Measurements from ENCODE around the gene BUD23. TPM values are rescaled to one million over a fixed set of nuclear protein-coding genes. Genes with fewer than 3 reads are reported as not detected.

BUD23 gene
- total and polyA plus RNA-seq, 2 experiments from 2014 or later: 62.1 to 117 TPM

DNA sequence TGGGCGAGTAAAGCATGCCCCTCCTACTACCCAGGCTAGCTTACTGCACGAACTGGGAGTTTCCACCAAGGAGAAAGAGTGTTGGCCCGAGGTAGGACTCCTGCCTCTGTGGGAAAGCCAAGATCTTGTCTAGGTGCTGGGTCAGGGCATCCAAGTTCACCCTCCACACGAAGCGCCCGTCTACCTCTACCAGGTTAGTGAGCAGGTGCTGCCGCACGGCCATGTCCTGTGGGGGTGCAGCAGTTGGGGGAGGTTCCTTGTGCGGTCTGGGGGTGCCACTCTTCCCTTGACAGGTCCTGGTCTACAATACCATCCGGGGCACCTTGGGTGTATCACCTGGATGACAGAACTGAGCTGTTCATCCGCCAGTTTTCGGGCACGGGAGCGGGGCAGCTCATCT is 53.5 kb downstream of the BUD23 start:
- no peak overlapping the region for H3K4me2 ChIP-seq
- H3F3A ChIP-seq (replicated peaks; ENCODE audit: low read depth): peaks cover 8% of the 10 kb centered on the region
- H3K9me2 ChIP-seq (ENCODE audit: insufficient read depth): no peaks in the 10 kb centered on the region
- DNase-seq (ENCODE audit: low spot score) (no peak), ATAC-seq (no peak)
- H3K9me3 Mint-ChIP-seq: no peaks in the 10 kb centered on the region
- H3K27me3 Mint-ChIP-seq (ENCODE audit: insufficient read depth, low read depth, poor library complexity): peaks cover 17% of the 10 kb centered on the region
- peaks cover 8% of the 10 kb centered on the region for H3K36me3 Mint-ChIP-seq (ENCODE audit: low read depth)
- H4K20me1 ChIP-seq (replicated peaks; ENCODE audit: insufficient read depth): peaks cover 13% of the 10 kb centered on the region
- H3K4me3 ChIP-seq: no peak overlapping the region
- no peak overlapping the region for H3K27ac Mint-ChIP-seq
- TF ChIP-seq, protein P1, sequence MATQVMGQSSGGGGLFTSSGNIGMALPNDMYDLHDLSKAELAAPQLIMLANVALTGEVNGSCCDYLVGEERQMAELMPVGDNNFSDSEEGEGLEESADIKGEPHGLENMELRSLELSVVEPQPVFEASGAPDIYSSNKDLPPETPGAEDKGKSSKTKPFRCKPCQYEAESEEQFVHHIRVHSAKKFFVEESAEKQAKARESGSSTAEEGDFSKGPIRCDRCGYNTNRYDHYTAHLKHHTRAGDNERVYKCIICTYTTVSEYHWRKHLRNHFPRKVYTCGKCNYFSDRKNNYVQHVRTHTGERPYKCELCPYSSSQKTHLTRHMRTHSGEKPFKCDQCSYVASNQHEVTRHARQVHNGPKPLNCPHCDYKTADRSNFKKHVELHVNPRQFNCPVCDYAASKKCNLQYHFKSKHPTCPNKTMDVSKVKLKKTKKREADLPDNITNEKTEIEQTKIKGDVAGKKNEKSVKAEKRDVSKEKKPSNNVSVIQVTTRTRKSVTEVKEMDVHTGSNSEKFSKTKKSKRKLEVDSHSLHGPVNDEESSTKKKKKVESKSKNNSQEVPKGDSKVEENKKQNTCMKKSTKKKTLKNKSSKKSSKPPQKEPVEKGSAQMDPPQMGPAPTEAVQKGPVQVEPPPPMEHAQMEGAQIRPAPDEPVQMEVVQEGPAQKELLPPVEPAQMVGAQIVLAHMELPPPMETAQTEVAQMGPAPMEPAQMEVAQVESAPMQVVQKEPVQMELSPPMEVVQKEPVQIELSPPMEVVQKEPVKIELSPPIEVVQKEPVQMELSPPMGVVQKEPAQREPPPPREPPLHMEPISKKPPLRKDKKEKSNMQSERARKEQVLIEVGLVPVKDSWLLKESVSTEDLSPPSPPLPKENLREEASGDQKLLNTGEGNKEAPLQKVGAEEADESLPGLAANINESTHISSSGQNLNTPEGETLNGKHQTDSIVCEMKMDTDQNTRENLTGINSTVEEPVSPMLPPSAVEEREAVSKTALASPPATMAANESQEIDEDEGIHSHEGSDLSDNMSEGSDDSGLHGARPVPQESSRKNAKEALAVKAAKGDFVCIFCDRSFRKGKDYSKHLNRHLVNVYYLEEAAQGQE (IDR thresholded peaks at IDR 0.05; ENCODE audit: unreplicated experiment): no peak
- TF ChIP-seq NANOG (IDR thresholded peaks at IDR 0.05; ENCODE audit: borderline replicate concordance): no peak
- TF ChIP-seq POLR2AphosphoS5 (IDR thresholded peaks at IDR 0.05; ENCODE audit: low read depth): no peak
- peaks cover 19% of the 10 kb centered on the region for H3K4me1 Mint-ChIP-seq
- peaks cover 23% of the 10 kb centered on the region for H3K27me3 ChIP-seq (ENCODE audit: insufficient read depth)
- H3K27ac ChIP-seq (ENCODE audit: low read depth): no peak overlapping the region
- H3K79me2 ChIP-seq (replicated peaks; ENCODE audit: insufficient read depth): no peaks in the 10 kb centered on the region; the same call in 1 of the 2 replicates
- no peak overlapping the region for H2AFZ ChIP-seq
- no peak overlapping the region for H3K4me3 Mint-ChIP-seq
- 0 out of 2 replicates have a peak, but pooled peaks cover 3% of the 10 kb centered on the region for H3K36me3 ChIP-seq (ENCODE audit: insufficient read depth)
- peaks cover 14% of the 10 kb centered on the region for H3K4me1 ChIP-seq (ENCODE audit: insufficient read depth)

- Histone ChIP-seq H3K4me2 (peak overlapping the region; percentile 98), H3K4me1 (ENCODE audit: insufficient read depth) (peaks cover 21% of the 10 kb centered on the region), H4K20me1 (replicated peaks; ENCODE audit: insufficient read depth) (peaks cover 13% of the 10 kb centered on the region), H2AFZ (no peak overlapping the region), H3K79me2 (replicated peaks; ENCODE audit: insufficient read depth) (no peaks in the 10 kb centered on the region; the same call in 1 of the 2 replicates), H3F3A (replicated peaks; ENCODE audit: low read depth) (peaks cover 8% of the 10 kb centered on the region), H3K4me3 (peak overlapping the region; percentile 90), H3K27me3 (ENCODE audit: insufficient read depth) (peaks cover 26% of the 10 kb centered on the region), H3K9me2 (ENCODE audit: insufficient read depth) (no peaks in the 10 kb centered on the region), H3K27ac (ENCODE audit: low read depth) (no peak overlapping the region), H3K36me3 (ENCODE audit: insufficient read depth) (0 out of 2 replicates have a peak, but pooled peaks cover 3% of the 10 kb centered on the region)
- Mint-ChIP-seq H3K9me3 (no peaks in the 10 kb centered on the region), H3K27ac (peak overlapping the region; percentile 90; the same call in 1 of the 2 replicates), H3K27me3 (ENCODE audit: insufficient read depth, low read depth, poor library complexity) (peaks cover 23% of the 10 kb centered on the region), H3K4me1 (peaks cover 26% of the 10 kb centered on the region), H3K36me3 (ENCODE audit: low read depth) (peaks cover 8% of the 10 kb centered on the region), H3K4me3 (peak overlapping the region; percentile 90)
- DNase-seq (ENCODE audit: low spot score): no peak
- ATAC-seq: no peak
- TF ChIP-seq NANOG (IDR thresholded peaks at IDR 0.05; ENCODE audit: borderline replicate concordance) (no peak), CREB1 (CRISPR knock-in tag; IDR thresholded peaks at IDR 0.05; ENCODE audit: low read depth) (no peak), ZNF114 (CRISPR knock-in tag; IDR thresholded peaks at IDR 0.05) (no peak), STAT1 (IDR thresholded peaks at IDR 0.05; ENCODE audit: unreplicated experiment) (no peak), EZH2phosphoT487 (IDR thresholded peaks at IDR 0.05; ENCODE audit: unreplicated experiment) (no peak), POLR2AphosphoS5 (IDR thresholded peaks at IDR 0.05; ENCODE audit: low read depth) (no peak), ZNF462 (CRISPR knock-in tag; IDR thresholded peaks at IDR 0.05) (no peak)
Measured at GRCh38 chr7:73737491-73738219, 54.3 kb downstream of the BUD23 start.

All from GM23338 (cell line).